H9 (cell line): ENCODE results near the gene NOL7. TPM values are rescaled to one million over a fixed set of nuclear protein-coding genes. Genes with fewer than 3 reads are reported as not detected.

Source experiments
- DNase-seq: peaks from one replicate; pipeline ENCODE4 v3.0.0-alpha.2; 2017
- H2AFZ ChIP-seq: one replicate; pipeline ENCODE4 v1.6.1; 2013; ENCODE audit warnings: mild to moderate bottlenecking, low read length, control low read depth, moderate library complexity
- H2AK5ac ChIP-seq: 2 replicates; pipeline ENCODE4 v1.6.1; 2013; ENCODE audit warnings: low read length, control low read depth, mixed read lengths; ENCODE audit not compliant: insufficient read length
- H2BK120ac ChIP-seq: one replicate; pipeline ENCODE4 v1.6.1; 2013; ENCODE audit warnings: low read depth, mild to moderate bottlenecking, low read length, control low read depth, inconsistent platforms; ENCODE audit not compliant: poor library complexity, severe bottlenecking
- H2BK12ac ChIP-seq: 2 replicates; pipeline ENCODE4 v1.6.1; 2013; ENCODE audit warnings: low read length, control low read depth, mixed read lengths, low read depth; ENCODE audit not compliant: insufficient read length
- H2BK15ac ChIP-seq: 2 replicates; pipeline ENCODE4 v1.6.1; 2013; ENCODE audit warnings: low read depth, low read length, control low read depth
- H2BK20ac ChIP-seq: one replicate; pipeline ENCODE4 v1.6.1; 2013; ENCODE audit warnings: low read depth, mild to moderate bottlenecking, low read length, control low read depth, inconsistent platforms; ENCODE audit not compliant: poor library complexity, severe bottlenecking
- H2BK5ac ChIP-seq: 2 replicates; pipeline ENCODE4 v1.6.1; 2013; ENCODE audit warnings: low read length, control low read depth, mixed read lengths; ENCODE audit not compliant: insufficient read length
- H3K14ac ChIP-seq: 2 replicates; pipeline ENCODE4 v1.6.1; 2013; ENCODE audit warnings: low read length, control low read depth; ENCODE audit not compliant: insufficient read depth
- H3K18ac ChIP-seq: 2 replicates; pipeline ENCODE4 v1.6.1; 2013; ENCODE audit warnings: low read depth, mild to moderate bottlenecking, mixed read lengths, low read length, control low read depth; ENCODE audit not compliant: insufficient read length
- H3K23ac ChIP-seq: 2 replicates; pipeline ENCODE4 v1.6.1; 2013; ENCODE audit warnings: low read length, control low read depth, mixed read lengths, low read depth; ENCODE audit not compliant: insufficient read length
- H3K23me2 ChIP-seq: 2 replicates; pipeline ENCODE4 v1.6.1; 2013; ENCODE audit warnings: low read depth, mild to moderate bottlenecking, mixed read lengths, low read length, control low read depth; ENCODE audit not compliant: insufficient read length, poor library complexity, severe bottlenecking
- H3K27ac ChIP-seq: 2 replicates; pipeline ENCODE4 v1.5.1; 2013; ENCODE audit warnings: low read length, control low read depth, mixed read lengths, low read depth; ENCODE audit not compliant: insufficient read length
- H3K27me3 ChIP-seq: 2 replicates; pipeline ENCODE4 v1.6.1; 2013; ENCODE audit warnings: low read length, control low read depth, inconsistent platforms; ENCODE audit not compliant: insufficient read depth
- H3K4ac ChIP-seq: 2 replicates; pipeline ENCODE4 v1.6.1; 2013; ENCODE audit warnings: low read depth, mild to moderate bottlenecking, control low read depth, inconsistent platforms, low read length, moderate library complexity
- H3K4me1 ChIP-seq: 2 replicates; pipeline ENCODE4 v1.6.1; 2013; ENCODE audit warnings: low read length, control low read depth, inconsistent platforms; ENCODE audit not compliant: insufficient read depth
- H3K4me2 ChIP-seq: 2 replicates; pipeline ENCODE4 v1.6.1; 2013; ENCODE audit warnings: low read length, control low read depth, mixed read lengths; ENCODE audit not compliant: insufficient read length, insufficient read depth
- H3K56ac ChIP-seq: 2 replicates; pipeline ENCODE4 v1.6.1; 2013; ENCODE audit warnings: low read depth, mild to moderate bottlenecking, mixed read lengths, low read length, control low read depth; ENCODE audit not compliant: insufficient read length
- H3K79me1 ChIP-seq: 2 replicates; pipeline ENCODE4 v1.6.1; 2013; ENCODE audit warnings: low read depth, mild to moderate bottlenecking, moderate library complexity, low read length, control low read depth, inconsistent platforms; ENCODE audit not compliant: insufficient read depth, poor library complexity, severe bottlenecking
- H3K79me2 ChIP-seq: 2 replicates; pipeline ENCODE4 v1.6.1; 2013; ENCODE audit warnings: low read length, control low read depth, inconsistent platforms; ENCODE audit not compliant: insufficient read depth
- H3K9ac ChIP-seq: 2 replicates; pipeline ENCODE4 v1.6.1; 2013; ENCODE audit warnings: low read length, control low read depth, mixed read lengths; ENCODE audit not compliant: insufficient read length; ENCODE audit errors: extremely low read depth
- H3K9me3 ChIP-seq: one replicate; pipeline ENCODE4 v1.6.1; 2013; ENCODE audit warnings: low read depth, low read length, inconsistent platforms; ENCODE audit not compliant: control insufficient read depth
- H3T11ph ChIP-seq: one replicate; pipeline ENCODE4 v1.6.1; 2013; ENCODE audit warnings: mild to moderate bottlenecking, low read length, control low read depth, inconsistent platforms
- H4K20me1 ChIP-seq: one replicate; pipeline ENCODE4 v1.6.1; 2013; ENCODE audit not compliant: control insufficient read depth, insufficient read length, insufficient read depth
- H4K5ac ChIP-seq: 2 replicates; pipeline ENCODE4 v1.6.1; 2013; ENCODE audit warnings: low read depth, mild to moderate bottlenecking, mixed read lengths, low read length, control low read depth; ENCODE audit not compliant: insufficient read length
- H4K8ac ChIP-seq: replicated peaks from 2 replicates; pipeline ENCODE4 v1.6.1; 2013; ENCODE audit warnings: low read length, control low read depth, mixed read lengths, low read depth; ENCODE audit not compliant: insufficient read length
- H4K91ac ChIP-seq: 2 replicates; pipeline ENCODE4 v1.6.1; 2013; ENCODE audit warnings: low read depth, mild to moderate bottlenecking, moderate library complexity, mixed read lengths, low read length, control low read depth; ENCODE audit not compliant: insufficient read length
- H3K27ac Mint-ChIP-seq, 3 experiments: 2 replicates in 2 of 3; 3 replicates in 1 of 3; pipeline ENCODE4 v1.8.0; 2020 to 2021; ENCODE audit warnings: mixed read lengths in 3 of 3, mild to moderate bottlenecking in 1 of 3, moderate library complexity in 1 of 3
- H3K27me3 Mint-ChIP-seq: 2 replicates; pipeline ENCODE4 v1.8.0; 2021; ENCODE audit warnings: low read depth, mild to moderate bottlenecking, moderate library complexity, mixed read lengths
- H3K36me3 Mint-ChIP-seq, 3 experiments: 2 replicates in 2 of 3; 3 replicates in 1 of 3; pipeline ENCODE4 v1.8.0; 2020 to 2021; ENCODE audit warnings: low read depth in 3 of 3, mixed read lengths in 3 of 3; ENCODE audit not compliant: insufficient read depth in 1 of 3
- H3K4me1 Mint-ChIP-seq, 2 experiments: 2 replicates each; pipeline ENCODE4 v1.8.0; 2020; ENCODE audit warnings: mixed read lengths in 2 of 2
- H3K4me3 Mint-ChIP-seq, 2 experiments: 2 replicates in 1 of 2; 3 replicates in 1 of 2; pipeline ENCODE4 v1.8.0; 2020 to 2021; ENCODE audit warnings: mild to moderate bottlenecking in 2 of 2, mixed read lengths in 2 of 2, moderate library complexity in 1 of 2
- H3K9me3 Mint-ChIP-seq, 2 experiments: 2 replicates in 1 of 2; 3 replicates in 1 of 2; pipeline ENCODE4 v1.8.0; 2020; ENCODE audit warnings: mild to moderate bottlenecking in 2 of 2, mixed read lengths in 2 of 2, moderate library complexity in 1 of 2
- WGBS: extraction: QIAGEN DNeasy Blood & Tissue Kit; methylation state at CpG from one replicate; pipeline ENCODE4 v1.1.7; 2013; ENCODE audit warnings: missing lambda C conversion rate, low lambda C conversion rate, mixed read lengths; ENCODE audit not compliant: insufficient read length; ENCODE audit errors: extremely low coverage; 5-methylcytosine and 5-hydroxymethylcytosine counted together
- total RNA-seq: library from RNA; stranded (reverse); gene quantifications from 2 replicates; pipeline ENCODE4 v1.2.1, GENCODE V29; 2021
- TF ChIP-seq, protein P1 (sequence below): fragments of 200-600 bp; sonication (generic); conservative IDR thresholded peaks from 3 replicates; pipeline ENCODE4 v1.8.0; 2021; ENCODE audit warnings: antibody characterized with exemption, mild to moderate bottlenecking

The NOL7 gene
- total RNA-seq, 1 experiment from 2014 or later: 72.1 TPM

DNA sequence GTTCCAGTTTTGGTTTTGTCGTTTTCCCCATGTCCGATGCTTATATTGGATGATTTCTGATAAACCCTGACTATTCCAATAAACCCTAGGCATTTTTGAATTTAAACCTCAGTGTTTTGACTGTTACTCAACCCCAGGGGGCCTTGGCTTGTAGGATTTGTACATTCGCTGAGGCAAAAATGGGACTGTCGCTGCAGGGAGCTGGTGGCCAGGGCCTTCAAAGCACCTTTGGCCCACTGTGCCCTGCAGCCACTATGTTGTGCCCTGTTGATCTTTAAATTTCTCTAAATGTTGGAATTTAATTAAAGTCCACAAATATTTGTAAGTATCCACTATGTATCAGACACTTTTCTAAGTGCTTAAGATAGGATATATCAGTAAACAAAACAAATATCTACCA lies 9.5 kb upstream of the NOL7 start:
- H3K9me3 Mint-ChIP-seq: peaks cover 0 to 2% of the 10 kb centered on the region in 2 experiments; a peak in 2 of 5 replicates
- no peaks in the 10 kb centered on the region for H3K79me2 ChIP-seq
- TF ChIP-seq, protein P1, sequence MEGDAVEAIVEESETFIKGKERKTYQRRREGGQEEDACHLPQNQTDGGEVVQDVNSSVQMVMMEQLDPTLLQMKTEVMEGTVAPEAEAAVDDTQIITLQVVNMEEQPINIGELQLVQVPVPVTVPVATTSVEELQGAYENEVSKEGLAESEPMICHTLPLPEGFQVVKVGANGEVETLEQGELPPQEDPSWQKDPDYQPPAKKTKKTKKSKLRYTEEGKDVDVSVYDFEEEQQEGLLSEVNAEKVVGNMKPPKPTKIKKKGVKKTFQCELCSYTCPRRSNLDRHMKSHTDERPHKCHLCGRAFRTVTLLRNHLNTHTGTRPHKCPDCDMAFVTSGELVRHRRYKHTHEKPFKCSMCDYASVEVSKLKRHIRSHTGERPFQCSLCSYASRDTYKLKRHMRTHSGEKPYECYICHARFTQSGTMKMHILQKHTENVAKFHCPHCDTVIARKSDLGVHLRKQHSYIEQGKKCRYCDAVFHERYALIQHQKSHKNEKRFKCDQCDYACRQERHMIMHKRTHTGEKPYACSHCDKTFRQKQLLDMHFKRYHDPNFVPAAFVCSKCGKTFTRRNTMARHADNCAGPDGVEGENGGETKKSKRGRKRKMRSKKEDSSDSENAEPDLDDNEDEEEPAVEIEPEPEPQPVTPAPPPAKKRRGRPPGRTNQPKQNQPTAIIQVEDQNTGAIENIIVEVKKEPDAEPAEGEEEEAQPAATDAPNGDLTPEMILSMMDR: no peak
- H3K4me2 ChIP-seq: no peak overlapping the region
- no peak overlapping the region for H3K56ac ChIP-seq
- no peaks in the 10 kb centered on the region for H4K20me1 ChIP-seq
- no peaks in the 10 kb centered on the region for H3K27me3 ChIP-seq
- no peak for DNase-seq
- H2BK120ac ChIP-seq: no peak overlapping the region
- no CpG with 5 or more reads among the region's 4 CpGs for WGBS
- H2AK5ac ChIP-seq: no peak overlapping the region
- no peak overlapping the region for H2BK12ac ChIP-seq
- H2BK15ac ChIP-seq: no peak overlapping the region
- no peaks in the 10 kb centered on the region for H3K79me1 ChIP-seq
- no peaks in the 10 kb centered on the region for H3K9me3 ChIP-seq
- peaks cover 14 to 39% (median 37%) of the 10 kb centered on the region in 3 experiments; a peak in 6 of 7 replicates for H3K36me3 Mint-ChIP-seq
- H4K5ac ChIP-seq: no peak overlapping the region
- no peaks in the 10 kb centered on the region for H3K4me1 ChIP-seq
- no peak overlapping the region for H3K4ac ChIP-seq
- H3K14ac ChIP-seq: no peak overlapping the region
- no peak overlapping the region for H3K23ac ChIP-seq
- H3K27ac ChIP-seq: no peak overlapping the region
- H3K23me2 ChIP-seq: no peaks in the 10 kb centered on the region
- H3K9ac ChIP-seq: no peak overlapping the region
- no peaks in the 10 kb centered on the region for H3K27me3 Mint-ChIP-seq
- H3K4me3 Mint-ChIP-seq: no peak overlapping the region
- no peak overlapping the region for H3K18ac ChIP-seq
- H3K27ac Mint-ChIP-seq: no peak overlapping the region
- H4K8ac ChIP-seq: no peak overlapping the region
- no peaks in the 10 kb centered on the region for H3K4me1 Mint-ChIP-seq
- H2BK20ac ChIP-seq: no peak overlapping the region
- H3T11ph ChIP-seq: no peak overlapping the region
- no peak overlapping the region for H4K91ac ChIP-seq
- no peak overlapping the region for H2AFZ ChIP-seq
- H2BK5ac ChIP-seq: no peak overlapping the region
